WERI-Rb-1 (cell line): ENCODE results near the gene NDUFA7.

ENCODE experiments used
- DNase-seq: peaks from one replicate; pipeline ENCODE4 v3.0.0-alpha.2; 2020
- H3K27ac ChIP-seq: fragments of 250-450 bp; sonication (Bioruptor Pico); 2 replicates; pipeline ENCODE4 v1.5.1; 2020; ENCODE audit warnings: mild to moderate bottlenecking, moderate library complexity
- H3K27me3 ChIP-seq: fragments of 250-450 bp; sonication (Bioruptor Pico); 2 replicates; pipeline ENCODE4 v1.5.1; 2021; ENCODE audit warnings: mild to moderate bottlenecking, low read depth, moderate library complexity; ENCODE audit not compliant: insufficient read depth, severe bottlenecking
- H3K36me3 ChIP-seq: fragments of 250-450 bp; sonication (Bioruptor Pico); 2 replicates; pipeline ENCODE4 v1.5.1; 2020; ENCODE audit warnings: mild to moderate bottlenecking, moderate library complexity
- H3K4me3 ChIP-seq: 2 replicates; pipeline ENCODE4 v1.5.1; 2011; ENCODE audit warnings: low read depth, mild to moderate bottlenecking, control low read depth, low read length
- H3K9me3 ChIP-seq: fragments of 250-450 bp; sonication (Bioruptor Pico); 2 replicates; pipeline ENCODE4 v1.5.1; 2021; ENCODE audit warnings: mild to moderate bottlenecking, moderate library complexity; ENCODE audit not compliant: severe bottlenecking
- TF ChIP-seq, protein P1 (sequence below): IDR thresholded peaks from 2 replicates; pipeline ENCODE4 v1.5.1; 2011; ENCODE audit warnings: low read depth, mild to moderate bottlenecking, control low read depth, inconsistent platforms, low read length

Gene NDUFA7

DNA sequence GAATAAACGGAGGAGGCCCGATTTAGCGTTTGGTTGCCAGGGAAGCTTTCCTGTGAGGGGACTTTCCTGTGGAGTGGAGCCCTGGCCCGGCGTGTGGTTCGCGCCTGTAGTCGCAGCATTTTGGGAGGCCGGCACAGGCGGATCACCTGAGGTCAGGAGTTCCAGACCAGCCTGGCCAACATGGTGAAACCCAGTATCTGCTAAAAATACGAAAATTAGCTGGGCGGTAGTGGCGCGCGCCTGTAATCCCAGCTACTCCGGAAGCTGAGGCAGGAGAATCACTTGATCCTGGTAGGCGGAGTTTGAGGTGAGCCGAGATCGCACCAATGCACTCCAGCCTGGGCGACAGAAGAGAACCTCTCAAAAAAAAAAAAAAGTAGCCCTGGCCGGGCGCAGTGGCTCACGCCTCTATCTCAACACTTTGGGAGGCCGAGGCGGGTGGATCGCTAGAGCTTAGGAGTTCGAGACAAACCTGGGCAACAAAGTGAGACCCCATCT lies 14.9 kb upstream of the NDUFA7 start:
- no peak for DNase-seq
- Histone ChIP-seq H3K36me3 (no peaks in the 10 kb centered on the region), H3K4me3 (no peak overlapping the region), H3K27me3 (peaks cover 24% of the 10 kb centered on the region), H3K9me3 (no peaks in the 10 kb centered on the region), H3K27ac (no peak overlapping the region)
- TF ChIP-seq, protein P1, sequence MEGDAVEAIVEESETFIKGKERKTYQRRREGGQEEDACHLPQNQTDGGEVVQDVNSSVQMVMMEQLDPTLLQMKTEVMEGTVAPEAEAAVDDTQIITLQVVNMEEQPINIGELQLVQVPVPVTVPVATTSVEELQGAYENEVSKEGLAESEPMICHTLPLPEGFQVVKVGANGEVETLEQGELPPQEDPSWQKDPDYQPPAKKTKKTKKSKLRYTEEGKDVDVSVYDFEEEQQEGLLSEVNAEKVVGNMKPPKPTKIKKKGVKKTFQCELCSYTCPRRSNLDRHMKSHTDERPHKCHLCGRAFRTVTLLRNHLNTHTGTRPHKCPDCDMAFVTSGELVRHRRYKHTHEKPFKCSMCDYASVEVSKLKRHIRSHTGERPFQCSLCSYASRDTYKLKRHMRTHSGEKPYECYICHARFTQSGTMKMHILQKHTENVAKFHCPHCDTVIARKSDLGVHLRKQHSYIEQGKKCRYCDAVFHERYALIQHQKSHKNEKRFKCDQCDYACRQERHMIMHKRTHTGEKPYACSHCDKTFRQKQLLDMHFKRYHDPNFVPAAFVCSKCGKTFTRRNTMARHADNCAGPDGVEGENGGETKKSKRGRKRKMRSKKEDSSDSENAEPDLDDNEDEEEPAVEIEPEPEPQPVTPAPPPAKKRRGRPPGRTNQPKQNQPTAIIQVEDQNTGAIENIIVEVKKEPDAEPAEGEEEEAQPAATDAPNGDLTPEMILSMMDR: no peak

DNA sequence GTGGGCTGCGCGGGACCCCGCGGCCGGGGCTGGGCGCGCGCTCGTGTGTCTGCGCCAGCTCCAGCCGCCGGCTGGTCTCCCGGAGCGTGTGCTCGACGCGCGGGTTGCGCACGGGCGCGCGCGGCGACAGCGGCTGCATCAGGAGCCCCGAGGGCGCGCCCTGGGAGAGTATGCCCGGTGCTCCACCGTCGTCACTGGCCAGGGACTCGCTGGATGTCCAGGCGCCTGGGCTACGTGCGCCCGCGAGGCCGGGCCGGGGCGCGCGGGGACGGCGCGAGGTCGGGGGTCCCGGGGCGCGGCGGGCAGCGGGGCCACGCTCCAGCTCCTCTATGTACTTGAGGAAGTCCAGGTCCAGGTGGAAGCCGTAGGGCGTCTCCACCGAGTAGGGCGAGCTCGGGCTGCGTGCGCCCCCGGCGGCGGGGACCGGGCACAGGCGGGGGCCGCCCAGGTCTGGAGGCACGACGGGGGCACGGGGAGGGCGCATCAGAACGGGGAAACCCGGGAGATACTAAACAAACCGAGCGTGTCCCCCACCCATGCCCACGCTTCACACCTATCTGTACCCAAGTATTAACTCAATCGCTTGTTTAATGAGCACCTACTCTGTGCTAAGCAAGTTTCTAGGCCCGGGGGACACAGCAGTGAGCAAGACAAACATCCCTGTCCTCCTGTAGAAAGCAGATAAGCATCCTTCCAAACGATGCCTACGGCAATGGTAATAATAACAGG lies 14.3 kb upstream of the NDUFA7 start:
- peak; percentile 46 for DNase-seq
- H3K36me3 ChIP-seq: no peaks in the 10 kb centered on the region
- H3K27ac ChIP-seq: no peak overlapping the region
- no peaks in the 10 kb centered on the region for H3K9me3 ChIP-seq
- H3K4me3 ChIP-seq: peak overlapping the region; percentile 21
- peaks cover 24% of the 10 kb centered on the region for H3K27me3 ChIP-seq
- TF ChIP-seq, protein P1: peak; percentile 36

DNA sequence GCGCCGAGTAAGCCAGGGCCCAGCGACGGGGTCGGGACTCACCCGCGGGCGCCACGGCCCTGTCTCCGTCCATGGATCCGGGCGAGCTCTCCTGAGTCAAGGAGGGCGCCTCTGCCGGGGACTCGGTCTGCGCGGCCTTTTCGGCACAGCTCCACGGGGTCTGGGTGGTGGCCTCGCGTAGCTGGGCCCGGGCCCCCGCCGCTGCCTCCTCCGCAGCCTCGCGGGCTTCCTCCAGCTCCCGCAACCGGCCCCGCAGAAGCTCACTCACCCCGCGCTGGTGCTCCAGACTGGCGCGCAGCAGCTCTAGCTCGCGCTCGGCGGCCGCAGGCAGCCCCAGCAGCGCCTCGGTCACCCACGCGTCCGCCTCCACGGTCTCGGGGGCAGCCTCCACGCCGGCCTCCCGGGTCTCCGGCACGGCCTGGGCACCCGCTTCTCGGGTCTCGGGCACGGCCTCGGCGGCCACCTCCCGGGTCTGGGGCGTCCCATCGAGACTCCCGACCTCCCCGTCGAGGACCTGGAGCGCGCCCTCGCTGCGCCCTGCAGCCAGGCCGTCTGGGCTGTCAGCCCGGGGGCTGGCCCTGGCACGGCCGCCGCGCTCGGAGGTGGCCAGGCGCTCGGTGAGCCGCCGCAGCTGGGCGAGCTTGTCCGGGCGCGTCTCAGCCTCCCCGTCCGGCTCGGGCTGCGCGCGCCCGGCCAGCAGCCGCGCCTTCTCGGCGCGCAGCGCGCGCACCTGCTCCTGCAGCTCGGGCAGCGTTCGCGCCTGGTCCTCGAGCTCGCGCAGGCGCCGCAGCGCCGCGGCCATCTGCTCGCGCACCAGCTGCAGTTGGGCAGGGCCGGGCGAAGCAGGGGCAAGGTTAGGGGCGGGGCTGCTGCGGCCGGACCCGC lies 13.5 kb upstream of the NDUFA7 start:
- Histone ChIP-seq H3K27me3 (peaks cover 24% of the 10 kb centered on the region), H3K4me3 (peak overlapping the region; percentile 38)

DNA sequence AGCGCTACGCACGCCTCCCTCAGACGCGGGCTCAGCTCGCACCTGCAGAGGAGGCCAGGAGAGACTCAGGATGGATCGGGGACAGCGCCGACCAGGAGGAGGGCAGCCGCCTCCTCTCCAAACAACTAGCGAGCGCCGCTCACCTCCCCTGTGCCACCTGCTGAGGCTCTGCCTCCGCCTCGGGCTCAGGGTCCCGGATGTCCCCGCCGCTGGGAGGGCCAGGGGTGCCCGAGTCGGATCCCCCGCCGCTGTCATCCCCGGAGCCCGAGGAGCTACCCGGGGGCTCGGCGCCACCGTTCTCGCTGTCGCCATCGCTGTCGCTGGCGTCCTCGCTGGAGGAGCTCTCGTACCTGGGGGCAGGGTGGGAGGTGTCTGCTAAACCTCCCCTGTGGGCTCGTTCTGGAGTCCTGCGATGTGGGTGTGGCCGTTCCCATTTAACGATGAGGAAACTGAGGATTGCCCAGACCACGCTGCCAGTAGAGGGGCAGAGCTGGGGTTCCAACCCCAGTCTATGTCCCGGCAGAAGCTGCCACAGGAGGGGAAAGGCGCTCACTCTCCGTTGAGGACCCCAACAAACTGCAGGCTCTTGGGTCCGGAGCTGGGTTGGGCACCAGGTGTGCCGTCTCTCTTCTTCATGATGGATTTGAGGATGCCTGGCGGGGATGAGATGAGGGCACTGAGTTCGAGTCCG lies 12.7 kb upstream of the NDUFA7 start:
- no peak for DNase-seq
- Histone ChIP-seq H3K27me3 (peaks cover 24% of the 10 kb centered on the region), H3K4me3 (peak overlapping the region; percentile 38), H3K9me3 (no peaks in the 10 kb centered on the region), H3K36me3 (no peaks in the 10 kb centered on the region), H3K27ac (no peak overlapping the region)
- TF ChIP-seq, protein P1: no peak

More for the DNA sequence above, 13.5 kb upstream of the NDUFA7 start:
- TF ChIP-seq, protein P1: no peak
- no peaks in the 10 kb centered on the region for H3K9me3 ChIP-seq
- no peak overlapping the region for H3K27ac ChIP-seq
- no peaks in the 10 kb centered on the region for H3K36me3 ChIP-seq
- DNase-seq: peak; percentile 83

DNA sequence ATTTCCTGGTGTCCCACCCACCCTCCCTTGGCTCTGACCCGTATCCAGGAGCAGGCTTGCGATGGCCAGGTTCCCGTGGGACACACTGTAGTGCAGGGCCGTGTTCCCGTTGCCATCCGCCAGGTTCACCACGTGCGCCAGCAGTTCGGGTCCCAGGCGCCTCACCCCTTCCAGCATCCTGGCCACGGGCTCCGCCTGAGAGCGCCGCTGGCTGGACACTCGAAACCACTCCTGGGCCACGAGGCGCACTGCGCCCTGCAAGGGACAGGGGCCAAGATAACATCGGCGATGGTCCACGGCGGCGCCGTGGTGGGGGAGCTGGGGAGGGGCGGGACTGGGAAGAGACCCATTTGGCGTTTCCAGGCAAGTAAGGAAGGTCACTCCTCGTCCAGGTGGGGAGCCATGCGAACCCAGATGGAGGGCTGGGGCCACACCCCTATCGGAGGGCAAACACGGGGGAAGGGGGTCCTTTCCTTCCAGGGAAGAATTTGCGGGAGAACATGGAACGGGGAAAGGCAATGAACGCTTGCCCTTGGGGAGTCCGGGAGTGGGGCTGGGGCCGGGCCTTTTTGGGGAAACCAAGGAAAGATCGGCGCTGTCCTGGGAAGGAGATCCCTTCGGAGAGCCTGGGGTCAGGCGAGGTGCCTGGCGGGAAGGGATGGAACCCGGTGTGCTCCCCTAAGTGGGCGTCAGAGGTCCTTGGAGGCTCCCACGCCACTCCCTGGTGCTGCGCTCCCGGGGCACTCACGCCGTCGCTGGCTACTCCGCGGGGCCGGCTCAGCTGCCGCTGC lies 12.0 kb upstream of the NDUFA7 start:
- H3K4me3 ChIP-seq: no peak overlapping the region
- DNase-seq: no peak
- H3K36me3 ChIP-seq: no peaks in the 10 kb centered on the region

More for the DNA sequence above, 12.0 kb upstream of the NDUFA7 start:
- Histone ChIP-seq H3K27me3 (peaks cover 24% of the 10 kb centered on the region), H3K27ac (no peak overlapping the region), H3K9me3 (no peaks in the 10 kb centered on the region)
- TF ChIP-seq, protein P1: no peak
